ENCODE measurements around the gene CAMKK2. TPM values are rescaled to one million over a fixed set of nuclear protein-coding genes. Genes with fewer than 3 reads are reported as not detected.

Gene CAMKK2
- total RNA-seq, 1 experiment from 2014 or later = 24.7 TPM

DNA sequence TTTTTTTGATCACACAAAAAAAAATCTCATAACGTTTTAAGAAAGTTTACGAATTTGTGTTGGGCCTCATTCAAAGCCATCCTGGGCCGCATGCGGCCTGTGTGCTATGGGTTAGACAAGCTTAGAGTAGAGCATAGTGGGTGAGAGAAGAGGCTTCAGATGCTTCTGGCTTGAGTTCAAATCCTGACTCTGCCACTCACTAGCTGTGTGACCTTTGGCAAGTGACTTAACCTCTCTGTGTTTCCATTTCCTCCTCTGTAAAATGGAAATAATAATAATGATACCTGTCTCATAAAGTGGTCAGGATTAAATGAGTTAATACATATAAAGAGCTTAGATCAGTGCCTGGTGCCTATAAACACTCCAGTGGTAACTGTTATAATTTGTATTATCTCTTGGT is 80.4 kb downstream of the CAMKK2 start:
- Mint-ChIP-seq H3K27ac (no peak overlapping the region), H3K4me3 (no peak overlapping the region), H3K9me3 (no peaks in the 10 kb centered on the region), H3K4me1 (peaks cover 2% of the 10 kb centered on the region in 2 experiments; a peak in 2 of 4 replicates), H3K36me3 (ENCODE audit: insufficient read depth in 1 of 3, low read depth in 3 of 3) (peaks cover 0 to 2% (median 0%) of the 10 kb centered on the region in 3 experiments; a peak in 1 of 7 replicates), H3K27me3 (ENCODE audit: low read depth) (peaks cover 2% of the 10 kb centered on the region; the same call in 1 of the 2 replicates)
- Histone ChIP-seq H4K8ac (replicated peaks; ENCODE audit: insufficient read length, low read depth, low read length) (no peak overlapping the region), H2BK5ac (ENCODE audit: insufficient read length, low read length) (no peak overlapping the region), H3K23me2 (ENCODE audit: insufficient read length, low read depth, low read length, poor library complexity, severe bottlenecking) (no peaks in the 10 kb centered on the region), H2BK12ac (ENCODE audit: insufficient read length, low read depth, low read length) (no peak overlapping the region), H3K27me3 (ENCODE audit: insufficient read depth, low read length) (no peaks in the 10 kb centered on the region), H2AFZ (ENCODE audit: low read length) (no peak overlapping the region), H2BK120ac (ENCODE audit: low read depth, low read length, poor library complexity, severe bottlenecking) (no peak overlapping the region), H4K20me1 (ENCODE audit: control insufficient read depth, insufficient read depth, insufficient read length) (no peaks in the 10 kb centered on the region), H3K79me2 (ENCODE audit: insufficient read depth, low read length) (no peaks in the 10 kb centered on the region), H3K4me2 (ENCODE audit: insufficient read depth, insufficient read length, low read length) (no peak overlapping the region), H3K27ac (ENCODE audit: insufficient read length, low read depth, low read length) (no peak overlapping the region), H3K4ac (ENCODE audit: low read depth, low read length) (no peak overlapping the region), H2AK5ac (ENCODE audit: insufficient read length, low read length) (no peak overlapping the region), H2BK15ac (ENCODE audit: low read depth, low read length) (no peak overlapping the region), H3K56ac (ENCODE audit: insufficient read length, low read depth, low read length) (no peak overlapping the region), H2BK20ac (ENCODE audit: low read depth, low read length, poor library complexity, severe bottlenecking) (no peak overlapping the region), H3K14ac (ENCODE audit: insufficient read depth, low read length) (no peak overlapping the region), H3K18ac (ENCODE audit: insufficient read length, low read depth, low read length) (no peak overlapping the region), H3K9me3 (ENCODE audit: control insufficient read depth, low read depth, low read length) (no peaks in the 10 kb centered on the region), H3T11ph (ENCODE audit: low read length) (no peak overlapping the region), H3K4me1 (ENCODE audit: insufficient read depth, low read length) (no peaks in the 10 kb centered on the region), H3K79me1 (ENCODE audit: insufficient read depth, low read depth, low read length, poor library complexity, severe bottlenecking) (no peaks in the 10 kb centered on the region), H3K23ac (ENCODE audit: insufficient read length, low read depth, low read length) (no peak overlapping the region), H4K91ac (ENCODE audit: insufficient read length, low read depth, low read length) (no peak overlapping the region), H3K9ac (ENCODE audit: extremely low read depth, insufficient read length, low read length) (no peak overlapping the region), H4K5ac (ENCODE audit: insufficient read length, low read depth, low read length) (no peak overlapping the region)
- TF ChIP-seq, protein P1, sequence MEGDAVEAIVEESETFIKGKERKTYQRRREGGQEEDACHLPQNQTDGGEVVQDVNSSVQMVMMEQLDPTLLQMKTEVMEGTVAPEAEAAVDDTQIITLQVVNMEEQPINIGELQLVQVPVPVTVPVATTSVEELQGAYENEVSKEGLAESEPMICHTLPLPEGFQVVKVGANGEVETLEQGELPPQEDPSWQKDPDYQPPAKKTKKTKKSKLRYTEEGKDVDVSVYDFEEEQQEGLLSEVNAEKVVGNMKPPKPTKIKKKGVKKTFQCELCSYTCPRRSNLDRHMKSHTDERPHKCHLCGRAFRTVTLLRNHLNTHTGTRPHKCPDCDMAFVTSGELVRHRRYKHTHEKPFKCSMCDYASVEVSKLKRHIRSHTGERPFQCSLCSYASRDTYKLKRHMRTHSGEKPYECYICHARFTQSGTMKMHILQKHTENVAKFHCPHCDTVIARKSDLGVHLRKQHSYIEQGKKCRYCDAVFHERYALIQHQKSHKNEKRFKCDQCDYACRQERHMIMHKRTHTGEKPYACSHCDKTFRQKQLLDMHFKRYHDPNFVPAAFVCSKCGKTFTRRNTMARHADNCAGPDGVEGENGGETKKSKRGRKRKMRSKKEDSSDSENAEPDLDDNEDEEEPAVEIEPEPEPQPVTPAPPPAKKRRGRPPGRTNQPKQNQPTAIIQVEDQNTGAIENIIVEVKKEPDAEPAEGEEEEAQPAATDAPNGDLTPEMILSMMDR (conservative IDR thresholded peaks at IDR 0.05) = no peak
- no CpG with 5 or more reads among the region's 4 CpGs for WGBS (ENCODE audit: extremely low coverage, insufficient read length, low lambda C conversion rate)
- no peak for DNase-seq
